HFF-Myc (cell line): ENCODE data around the gene CTCFL.
"Not testable (repeated sequence)": the region's sequence is repeated elsewhere in the genome, so short reads cannot be mapped to it uniquely, and the experiment has no call there.

Experiments used
- DNase-seq: peaks from one replicate; pipeline ENCODE4 v3.0.0-alpha.2; 2011; ENCODE audit warnings: low read depth; ENCODE audit errors: extremely low read depth
- H3K4me3 ChIP-seq: replicated peaks from 2 replicates; pipeline ENCODE4 v1.5.1; 2011; ENCODE audit warnings: low read depth, mild to moderate bottlenecking, control low read depth, low read length
- CTCF ChIP-seq: IDR thresholded peaks from 2 replicates; pipeline ENCODE4 v1.5.1; 2012; ENCODE audit warnings: mild to moderate bottlenecking, low read depth, low read length, control low read depth; ENCODE audit errors: missing control alignments

Gene CTCFL

GRCh38 chr20:57476084-57476526 is 48.8 kb downstream of the CTCFL start:
- H3K4me3 ChIP-seq, result no peak overlapping the region
- TF ChIP-seq CTCF, result no peak
- no peak for DNase-seq

GRCh38 chr20:57475388-57476083 is 49.4 kb downstream of the CTCFL start:
- TF ChIP-seq CTCF, result no peak
- no peak for DNase-seq
- H3K4me3 ChIP-seq, result no peak overlapping the region

GRCh38 chr20:57474816-57475215 is 50.1 kb downstream of the CTCFL start:
- DNase-seq, result no peak
- H3K4me3 ChIP-seq, result no peak overlapping the region
- TF ChIP-seq CTCF, result no peak

- DNase-seq, result no peak
- no peak for TF ChIP-seq CTCF
- H3K4me3 ChIP-seq, result no peak overlapping the region
These were observed 50.7 kb downstream of the CTCFL start for GRCh38 chr20:57474205-57474604.

- DNase-seq, result no peak
- no peak overlapping the region for H3K4me3 ChIP-seq
- TF ChIP-seq CTCF, result no peak
These were observed 51.5 kb downstream of the CTCFL start for GRCh38 chr20:57473246-57474048.

- H3K4me3 ChIP-seq, DNase-seq: not testable (repeated sequence)
These were observed 52.5 kb downstream of the CTCFL start for GRCh38 chr20:57472474-57472873.
